Activated naive CD4-positive, alpha-beta T cell treated with anti-CD3 and anti-CD28 coated beads, Interleukin-2, amount 50 U/mL, for 16 hours (primary cell): ENCODE measurements around the gene PPP2R2C.

Experiments used
- DNase-seq: peaks from one replicate; pipeline ENCODE4 v3.0.0-alpha.2; 2020

The PPP2R2C gene

GRCh38 chr4:6394671-6395081 is 77.7 kb downstream of the PPP2R2C start:
- DNase-seq, result no peak

GRCh38 chr4:6393544-6394475 is 78.6 kb downstream of the PPP2R2C start:
- no peak for DNase-seq

GRCh38 chr4:6393066-6393465 is 79.3 kb downstream of the PPP2R2C start:
- no peak for DNase-seq

GRCh38 chr4:6392407-6392806 is 80.0 kb downstream of the PPP2R2C start:
- no peak for DNase-seq

GRCh38 chr4:6391852-6392188 is 80.6 kb downstream of the PPP2R2C start:
- DNase-seq, result no peak

- no peak for DNase-seq
These were observed 81.1 kb downstream of the PPP2R2C start for GRCh38 chr4:6391186-6391851.

GRCh38 chr4:6390356-6390755 is 82.1 kb downstream of the PPP2R2C start:
- no peak for DNase-seq

GRCh38 chr4:6389142-6389825 is 83.1 kb downstream of the PPP2R2C start:
- DNase-seq, result no peak

- no peak for DNase-seq
These were observed 83.7 kb downstream of the PPP2R2C start for GRCh38 chr4:6388713-6389112.

- no peak for DNase-seq
These were observed 84.5 kb downstream of the PPP2R2C start for GRCh38 chr4:6387946-6388345.

GRCh38 chr4:6386091-6386490 is 86.3 kb downstream of the PPP2R2C start:
- no peak for DNase-seq

- DNase-seq, result no peak
These were observed 87.1 kb downstream of the PPP2R2C start for GRCh38 chr4:6385288-6385687.

GRCh38 chr4:6384541-6384940 is 87.9 kb downstream of the PPP2R2C start:
- DNase-seq, result no peak

GRCh38 chr4:6383929-6384328 is 88.5 kb downstream of the PPP2R2C start:
- DNase-seq, result no peak

- no peak for DNase-seq
These were observed 89.4 kb downstream of the PPP2R2C start for GRCh38 chr4:6383009-6383404.

GRCh38 chr4:6381571-6382123 is 90.8 kb downstream of the PPP2R2C start:
- no peak for DNase-seq

- DNase-seq, result no peak
These were observed 91.5 kb downstream of the PPP2R2C start for GRCh38 chr4:6380746-6381410.

- no peak for DNase-seq
These were observed 92.4 kb downstream of the PPP2R2C start for GRCh38 chr4:6379767-6380745.

- DNase-seq, result no peak
These were observed 93.6 kb downstream of the PPP2R2C start for GRCh38 chr4:6378493-6379445.
